ENCODE measurements around the gene GIPC3. TPM values are rescaled to one million over a fixed set of nuclear protein-coding genes. Genes with fewer than 3 reads are reported as not detected.

Gene GIPC3
- total and polyA plus RNA-seq, 2 of the 8 experiments (the other 6 are each of a cell fraction or from before 2014, with no cell fraction given): 1.0 to 1.2 TPM

DNA sequence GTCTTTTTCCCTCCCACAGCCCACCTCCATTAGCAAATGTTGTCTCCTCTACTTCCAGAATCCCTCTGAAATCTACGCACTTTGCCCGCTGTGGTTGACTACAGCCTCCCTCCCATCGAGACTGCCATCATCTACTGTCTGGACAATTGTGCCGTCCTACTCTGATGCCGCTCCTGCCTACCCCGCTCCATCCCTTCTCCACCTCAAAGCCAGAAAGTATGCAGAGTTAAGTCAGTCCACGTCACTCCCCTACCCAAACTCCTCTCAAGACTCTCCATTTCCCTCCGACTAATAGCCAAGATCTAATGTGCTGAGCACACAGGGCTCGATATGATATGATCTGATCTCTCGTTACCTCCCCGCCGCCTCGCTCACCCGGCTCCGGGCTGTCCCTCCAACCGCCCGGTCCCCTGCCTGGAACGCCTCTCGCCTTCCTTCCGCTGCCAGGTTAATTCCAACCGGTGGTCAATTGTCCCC is 40.8 kb downstream of the GIPC3 start (continued):
- TF ChIP-seq CHD7 (IDR thresholded peaks at IDR 0.05; ENCODE audit: insufficient replicate concordance, low read length) (no peak), FOSL1 (IDR thresholded peaks at IDR 0.05; ENCODE audit: insufficient read depth, low read depth, low read length) (no peak), KDM5A (IDR thresholded peaks at IDR 0.05; ENCODE audit: low read length) (no peak), EZH2 (IDR thresholded peaks at IDR 0.05; ENCODE audit: low read depth, low read length, severe bottlenecking) (no peak), HDAC6 (IDR thresholded peaks at IDR 0.05; ENCODE audit: low read depth, low read length) (no peak), RFX5 (IDR thresholded peaks at IDR 0.05; ENCODE audit: borderline replicate concordance, low read depth, low read length) (no peak), PHF8 (conservative IDR thresholded peaks at IDR 0.05; ENCODE audit: low read depth, low read length) (no peak), SUZ12 (IDR thresholded peaks at IDR 0.05; ENCODE audit: low read length) (no peak), GABPA (IDR thresholded peaks at IDR 0.05; ENCODE audit: borderline replicate concordance, insufficient read depth, low read length) (no peak), POLR2A (IDR thresholded peaks at IDR 0.05; ENCODE audit: control extremely low read depth in 1 of 2, low read depth in 2 of 2, low read length in 2 of 2) (no peak), SP4 (IDR thresholded peaks at IDR 0.05; ENCODE audit: low read length) (no peak)
